ENCODE measurements around the gene TRAF2.

The TRAF2 gene

DNA sequence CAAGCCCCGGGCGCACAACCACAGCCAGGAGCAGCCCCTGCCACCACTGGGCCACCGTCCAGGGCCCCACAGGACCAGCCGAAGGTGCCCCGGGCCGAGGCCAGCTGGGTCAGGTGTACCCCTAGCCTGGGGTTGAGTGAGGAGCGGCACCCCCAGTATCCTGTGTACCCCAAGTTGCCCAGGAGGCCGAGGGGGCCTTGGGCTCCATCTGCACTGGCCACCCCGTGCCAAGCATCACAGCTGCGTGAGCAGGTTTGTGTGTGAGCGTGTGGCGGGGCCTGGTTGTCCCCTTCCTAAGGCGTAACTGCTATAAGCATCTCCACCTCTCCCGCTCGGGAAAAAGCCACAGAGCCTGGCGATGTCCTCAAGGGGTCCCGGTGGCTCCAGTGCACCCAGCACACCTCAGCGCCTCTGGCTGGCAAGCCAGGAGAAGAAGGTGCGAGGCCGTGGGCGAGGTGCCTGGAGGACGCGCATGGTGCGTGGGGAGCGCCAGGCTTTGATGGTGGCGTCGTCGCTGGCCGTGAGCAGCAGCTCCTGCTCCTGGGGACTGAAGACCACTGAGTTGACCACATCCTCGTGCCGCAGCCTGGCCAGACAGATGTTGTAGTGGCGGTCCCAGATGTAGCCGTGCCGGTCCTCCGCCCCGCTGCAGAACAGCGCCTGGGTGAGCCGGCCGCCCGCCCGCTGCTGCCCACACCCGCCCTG is 54.4 kb downstream of the TRAF2 start:
- no peak for DNase-seq

DNA sequence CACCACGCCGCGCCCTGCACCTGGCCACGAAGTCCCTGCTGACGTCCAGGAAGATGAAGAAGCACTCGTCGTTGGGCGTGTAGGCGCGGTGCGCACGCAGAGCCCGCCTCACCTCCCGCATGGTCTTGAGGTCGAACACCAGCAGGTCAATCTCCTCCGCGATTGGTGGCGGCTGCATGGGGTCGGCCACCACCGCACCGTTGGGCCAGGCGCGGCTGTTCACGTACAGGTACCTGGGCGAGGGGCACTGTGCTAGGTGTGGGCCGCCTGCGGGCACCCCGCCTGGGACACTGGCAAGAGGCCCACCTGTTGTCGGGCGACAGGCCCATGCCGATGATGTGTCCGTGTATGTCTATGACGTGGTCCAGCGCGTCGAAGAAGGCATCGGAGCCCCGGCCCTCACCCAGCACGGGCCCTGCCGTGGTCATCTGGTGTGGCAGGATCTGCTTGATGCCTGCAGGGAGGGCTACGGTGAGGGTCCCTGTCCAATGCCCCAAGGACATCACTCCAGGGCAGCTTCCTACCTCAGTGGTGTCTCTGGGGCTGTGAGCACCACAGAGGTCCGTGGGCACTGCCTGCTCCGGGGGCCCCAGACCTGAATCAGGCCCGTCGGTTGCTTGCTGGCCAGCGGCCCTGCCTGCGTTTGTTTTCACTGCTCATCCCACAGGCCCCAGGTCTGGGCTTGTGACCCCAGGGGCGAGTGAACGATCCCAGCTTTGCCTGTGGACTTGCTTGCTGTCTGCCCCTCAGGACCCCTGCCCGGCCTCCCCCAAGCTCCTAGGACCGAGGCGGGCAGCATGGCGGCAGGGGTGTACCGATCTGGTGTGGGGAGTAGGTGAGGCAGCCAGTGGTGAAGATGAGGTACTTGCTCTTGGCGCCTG is 55.2 kb downstream of the TRAF2 start:
- DNase-seq = no peak

DNA sequence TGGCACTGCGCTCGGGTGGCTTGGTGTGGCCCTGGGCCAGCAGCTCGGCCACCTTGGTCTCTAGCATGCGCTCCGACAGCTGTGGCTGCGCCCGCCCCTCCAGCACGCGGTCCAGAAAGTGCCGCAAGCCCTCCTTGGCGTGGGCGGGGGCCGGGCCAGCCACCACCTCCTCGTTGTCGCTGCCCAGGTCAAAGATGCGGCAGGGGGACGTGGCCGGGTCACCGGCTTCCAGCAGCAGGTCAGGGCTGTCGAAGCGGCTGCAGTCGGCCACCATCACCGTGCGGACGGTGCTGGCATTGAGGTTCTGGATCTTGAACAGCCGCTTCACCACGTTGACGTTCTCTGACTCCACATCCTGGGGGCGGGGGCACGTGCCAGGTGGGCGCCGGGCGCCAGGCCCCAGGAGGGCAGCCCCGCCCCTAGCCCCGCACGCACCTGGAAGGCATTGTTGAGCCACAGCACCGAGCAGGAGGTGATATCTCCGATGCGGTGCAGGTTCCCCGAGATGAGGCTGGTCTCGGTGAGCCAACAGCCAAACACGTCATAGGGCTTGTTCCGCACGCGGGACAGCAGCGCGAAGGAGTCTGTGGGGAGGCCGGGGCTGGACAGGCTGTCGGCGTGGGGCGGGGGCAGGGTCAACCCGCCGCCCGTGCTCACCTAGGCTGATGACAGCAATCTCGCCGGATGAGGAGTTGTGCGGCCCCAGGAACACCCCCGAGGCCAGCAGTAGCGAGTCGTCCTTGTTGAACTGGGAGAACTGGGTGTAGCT is 56.0 kb downstream of the TRAF2 start:
- no peak for DNase-seq

DNA sequence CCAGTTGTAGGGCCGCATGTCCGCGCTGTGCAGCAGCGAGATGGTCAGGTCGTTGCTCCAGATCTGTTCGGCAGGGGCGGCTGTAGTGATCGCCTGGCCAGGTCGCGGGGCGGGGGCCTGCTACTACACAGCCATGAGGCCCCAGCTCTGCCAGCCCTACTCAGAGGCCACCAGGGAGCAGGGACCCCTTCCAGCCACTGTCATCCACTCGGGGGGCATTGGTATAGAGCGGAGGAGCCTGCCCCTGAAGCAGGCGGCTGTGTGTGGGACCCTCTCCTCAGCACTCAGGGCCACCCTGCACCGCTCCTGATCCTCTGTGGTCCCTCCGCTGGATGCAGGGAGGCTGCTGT is 56.5 kb downstream of the TRAF2 start:
- no peak for DNase-seq

DNA sequence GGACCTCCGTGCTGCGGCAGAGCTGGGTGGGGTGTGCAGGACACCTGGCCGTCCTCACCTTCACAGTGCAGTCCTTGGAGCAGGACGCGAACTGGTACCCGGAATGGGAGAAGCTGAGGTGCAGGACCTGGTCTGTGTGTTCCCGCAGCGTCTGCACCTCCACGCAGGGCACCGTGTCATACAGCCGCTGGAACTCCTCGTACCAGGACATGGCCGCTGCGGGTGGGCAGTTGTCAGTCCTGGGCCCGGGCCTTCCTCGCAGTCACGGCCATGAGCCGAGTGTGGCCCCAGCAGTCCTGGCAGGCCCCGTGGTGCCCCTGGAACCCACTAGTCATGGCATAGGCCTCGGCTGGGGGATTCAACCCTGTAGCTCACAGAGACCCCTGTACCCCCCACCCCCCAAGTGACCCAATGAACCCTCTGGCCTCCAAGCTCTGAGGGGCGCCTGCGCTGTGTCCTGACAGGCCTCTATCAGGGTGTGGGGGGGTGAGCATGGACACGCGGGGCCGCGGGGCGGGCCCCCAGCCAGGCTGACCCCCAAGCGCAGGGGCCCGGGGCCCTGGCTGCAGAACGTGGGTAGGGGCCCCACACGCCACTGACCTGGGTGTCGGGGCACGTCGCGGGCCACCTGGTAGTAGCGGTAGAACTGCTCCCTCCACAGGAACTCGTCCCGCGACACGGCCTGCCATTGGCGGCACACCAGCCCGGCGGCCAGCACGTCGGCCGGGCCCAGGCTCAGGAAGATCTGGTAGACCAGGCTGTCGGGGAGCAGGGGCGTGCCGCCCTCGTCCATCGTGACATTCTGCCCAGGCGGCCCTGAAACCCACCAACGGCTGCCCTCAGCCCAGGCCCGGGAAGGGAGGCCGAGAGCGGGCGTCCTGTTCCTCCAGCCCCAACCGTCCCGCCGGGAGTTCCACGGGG is 57.2 kb downstream of the TRAF2 start:
- DNase-seq = peak; percentile 28

DNA sequence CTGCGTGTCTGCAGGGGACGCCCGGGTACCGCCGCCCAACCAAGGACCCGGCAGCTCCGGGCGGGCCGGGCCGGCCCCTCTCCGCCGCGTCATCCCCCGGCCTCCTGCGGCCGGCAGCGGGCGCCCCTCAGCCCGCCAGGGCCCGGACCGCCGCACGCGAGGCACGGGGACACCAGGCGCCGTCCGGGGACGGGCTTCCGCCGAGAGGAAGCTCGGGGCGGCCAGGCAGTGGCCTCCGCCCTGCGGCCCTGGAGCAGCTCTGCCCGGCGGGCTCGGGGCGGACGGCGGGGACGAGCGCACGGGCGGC is 57.8 kb downstream of the TRAF2 start:
- DNase-seq = peak; percentile 33

DNA sequence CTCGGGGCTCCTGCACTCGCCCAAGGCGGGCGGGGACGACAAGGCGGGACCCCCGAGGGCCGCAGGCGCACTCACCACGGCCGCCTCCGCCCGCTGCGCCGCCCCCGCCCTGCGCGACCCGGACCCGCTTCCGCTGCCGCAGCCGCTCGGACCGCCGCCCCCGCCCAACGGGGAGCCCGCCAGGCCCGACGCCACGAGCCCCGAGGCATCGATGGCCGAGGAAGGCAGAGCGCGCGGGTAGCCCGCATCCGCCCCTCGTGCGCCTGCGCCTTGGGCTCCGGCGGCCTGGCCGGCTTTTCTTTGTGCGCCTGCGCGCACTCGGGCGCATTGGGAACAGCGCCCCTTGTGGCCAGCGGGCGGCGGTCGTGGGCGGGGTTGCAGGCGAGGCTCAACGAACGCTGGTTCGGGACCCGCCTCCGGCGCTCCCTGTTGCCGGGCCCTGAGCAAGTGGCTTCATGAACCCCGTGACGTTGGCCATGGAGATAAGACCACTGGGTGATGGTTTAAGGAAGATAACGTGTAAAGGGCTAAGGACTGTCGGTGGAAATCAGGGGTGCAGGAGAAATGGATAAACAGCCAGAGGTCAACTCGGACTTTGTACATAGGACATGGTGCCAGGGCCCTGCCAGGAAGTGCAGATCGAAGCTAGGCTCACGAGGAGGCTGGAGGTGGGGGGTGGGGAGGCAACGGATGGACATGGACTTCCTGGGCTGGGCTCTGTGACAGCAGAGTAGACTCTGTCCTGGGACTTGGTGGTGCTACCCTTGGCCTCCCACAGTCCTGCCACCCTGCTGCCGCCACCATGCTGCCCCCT is 58.4 kb downstream of the TRAF2 start, which contains the start of the genes C8G and FBXW5:
Gene C8G (plus strand): TSS at position 725 of the 814 bp plus-strand sequence. CDS start 78 bp downstream, at position 803.
Gene FBXW5 (minus strand): TSS at position 220 of the 814 bp plus-strand sequence. CDS start 655 bp downstream, outside the sequence.
- DNase-seq = peak; percentile 94

DNA sequence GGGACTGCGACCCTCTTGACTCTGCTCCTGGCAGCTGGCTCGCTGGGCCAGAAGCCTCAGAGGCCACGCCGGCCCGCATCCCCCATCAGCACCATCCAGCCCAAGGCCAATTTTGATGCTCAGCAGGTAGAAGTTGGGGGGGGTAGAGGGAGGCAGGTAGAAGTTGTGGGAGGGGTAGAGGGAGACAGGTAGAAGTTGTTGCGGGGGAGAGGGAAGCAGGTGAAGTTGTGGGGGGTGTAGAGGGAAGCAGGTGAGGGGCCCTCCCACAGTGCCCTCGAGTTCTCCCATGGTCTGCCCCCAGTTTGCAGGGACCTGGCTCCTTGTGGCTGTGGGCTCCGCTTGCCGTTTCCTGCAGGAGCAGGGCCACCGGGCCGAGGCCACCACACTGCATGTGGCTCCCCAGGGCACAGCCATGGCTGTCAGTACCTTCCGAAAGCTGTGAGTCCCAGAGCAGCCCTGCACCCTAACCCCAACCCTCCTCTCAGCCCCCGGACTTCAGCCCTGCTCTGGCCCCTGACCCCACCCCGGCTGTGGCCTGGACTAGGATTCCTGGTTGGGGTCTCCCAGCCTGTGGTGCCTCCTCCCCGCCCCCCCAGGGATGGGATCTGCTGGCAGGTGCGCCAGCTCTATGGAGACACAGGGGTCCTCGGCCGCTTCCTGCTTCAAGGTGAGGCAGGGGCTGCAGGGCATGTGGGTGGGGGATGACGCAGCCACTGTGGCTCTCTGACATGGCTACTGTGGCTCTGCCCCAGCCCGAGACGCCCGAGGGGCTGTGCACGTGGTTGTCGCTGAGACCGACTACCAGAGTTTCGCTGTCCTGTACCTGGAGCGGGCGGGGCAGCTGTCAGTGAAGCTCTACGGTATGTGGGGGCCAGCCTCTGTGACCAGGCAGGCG is 59.3 kb downstream of the TRAF2 start:
- no peak for DNase-seq

DNA sequence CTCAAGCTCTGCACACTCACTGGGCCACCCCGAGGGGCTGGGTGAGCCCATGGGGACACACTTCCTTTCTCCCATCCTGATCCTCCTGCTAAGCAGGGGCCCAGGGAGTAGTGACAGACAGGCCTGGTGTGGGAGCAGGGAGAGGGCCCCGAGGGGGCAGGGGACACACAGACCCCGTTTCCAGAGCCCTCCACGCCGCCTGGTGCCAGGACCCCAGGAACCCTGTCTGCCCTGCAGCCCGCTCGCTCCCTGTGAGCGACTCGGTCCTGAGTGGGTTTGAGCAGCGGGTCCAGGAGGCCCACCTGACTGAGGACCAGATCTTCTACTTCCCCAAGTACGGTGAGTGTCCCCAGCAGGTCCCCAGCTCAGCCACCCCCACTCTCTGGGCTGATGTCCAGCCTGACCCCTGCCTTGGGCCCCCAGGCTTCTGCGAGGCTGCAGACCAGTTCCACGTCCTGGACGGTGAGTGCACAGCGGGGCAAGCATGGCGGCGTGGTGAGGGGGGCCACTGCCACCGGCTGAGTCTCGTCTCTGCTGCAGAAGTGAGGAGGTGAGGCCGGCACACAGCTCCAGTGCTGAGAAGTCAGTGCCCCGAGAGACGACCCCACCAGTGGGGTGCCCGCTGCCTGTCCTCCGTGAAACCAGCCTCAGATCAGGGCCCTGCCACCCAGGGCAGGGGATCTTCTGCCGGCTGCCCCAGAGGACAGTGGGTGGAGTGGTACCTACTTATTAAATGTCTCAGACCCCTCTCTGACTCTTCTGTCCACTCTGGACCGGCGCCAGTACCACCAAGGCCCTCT is 60.1 kb downstream of the TRAF2 start:
- no peak for DNase-seq

DNA sequence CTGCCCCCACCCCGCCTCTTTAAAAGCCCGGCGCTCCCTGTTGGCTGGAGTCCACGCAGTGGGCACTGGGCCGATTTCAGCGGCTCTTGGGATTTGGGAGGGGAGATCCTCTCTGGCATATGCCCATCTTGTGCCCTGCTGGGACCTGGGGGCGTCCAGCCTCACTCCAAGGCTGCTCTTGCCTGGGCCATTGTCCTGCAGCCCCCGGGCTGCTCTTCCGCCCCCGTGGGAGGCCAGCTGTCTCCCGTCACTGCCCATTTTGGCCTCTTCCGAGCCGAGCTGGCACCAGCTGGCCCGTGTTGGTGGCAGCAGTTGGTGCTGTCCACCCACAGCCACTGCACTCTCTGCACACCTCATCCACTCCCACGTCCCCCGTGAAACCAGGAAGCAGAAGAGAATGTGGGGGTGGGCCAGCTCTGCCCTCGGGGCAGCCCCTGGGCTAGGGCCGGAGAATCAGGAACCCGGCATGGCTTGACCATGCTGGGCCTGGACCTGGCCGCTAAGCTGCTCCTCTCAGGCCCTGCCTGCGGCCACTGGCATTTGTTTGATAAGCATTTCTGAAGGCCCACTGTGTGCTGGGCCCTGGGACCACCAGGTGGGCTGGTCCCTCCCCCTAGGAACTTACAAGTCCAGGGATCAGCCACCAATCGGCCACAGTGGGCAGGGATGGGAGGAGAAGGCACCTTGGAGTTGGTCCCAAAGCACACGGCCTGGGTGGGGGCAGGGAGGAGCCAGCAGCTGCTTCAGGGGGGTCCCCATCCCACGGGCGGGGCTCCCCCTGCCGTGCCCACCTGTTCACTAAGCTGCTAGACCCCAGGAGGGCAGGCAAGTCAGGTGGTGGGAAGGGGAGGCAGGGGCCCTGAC is 60.9 kb downstream of the TRAF2 start:
- DNase-seq = no peak

DNA sequence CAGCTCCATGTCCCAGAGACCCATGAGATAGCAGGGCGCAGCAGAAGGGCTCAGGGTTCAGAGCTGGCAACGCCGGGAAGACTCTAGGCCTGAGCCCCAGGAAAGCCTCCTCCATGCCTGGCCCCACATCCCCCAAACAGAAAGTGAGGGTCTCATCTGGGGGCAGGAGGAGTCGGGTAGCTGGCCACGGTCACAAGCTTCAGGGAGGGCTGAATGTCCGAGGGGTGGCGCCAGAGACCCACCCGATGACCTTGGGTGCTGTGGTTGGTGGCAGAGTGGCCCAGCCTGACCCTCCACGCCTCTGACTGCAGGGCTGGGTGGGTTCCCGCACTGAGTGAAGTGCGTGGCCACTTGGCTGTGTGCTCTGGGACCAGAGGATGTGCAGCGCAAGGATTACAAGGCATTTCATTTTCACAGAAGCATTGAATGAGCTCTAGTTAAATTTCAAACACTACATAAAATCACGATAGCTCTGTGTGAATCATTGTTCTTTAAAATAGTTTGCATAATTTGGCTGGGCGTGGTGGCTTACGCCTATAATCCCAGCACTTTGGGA is 61.7 kb downstream of the TRAF2 start:
- no peak for DNase-seq

DNA sequence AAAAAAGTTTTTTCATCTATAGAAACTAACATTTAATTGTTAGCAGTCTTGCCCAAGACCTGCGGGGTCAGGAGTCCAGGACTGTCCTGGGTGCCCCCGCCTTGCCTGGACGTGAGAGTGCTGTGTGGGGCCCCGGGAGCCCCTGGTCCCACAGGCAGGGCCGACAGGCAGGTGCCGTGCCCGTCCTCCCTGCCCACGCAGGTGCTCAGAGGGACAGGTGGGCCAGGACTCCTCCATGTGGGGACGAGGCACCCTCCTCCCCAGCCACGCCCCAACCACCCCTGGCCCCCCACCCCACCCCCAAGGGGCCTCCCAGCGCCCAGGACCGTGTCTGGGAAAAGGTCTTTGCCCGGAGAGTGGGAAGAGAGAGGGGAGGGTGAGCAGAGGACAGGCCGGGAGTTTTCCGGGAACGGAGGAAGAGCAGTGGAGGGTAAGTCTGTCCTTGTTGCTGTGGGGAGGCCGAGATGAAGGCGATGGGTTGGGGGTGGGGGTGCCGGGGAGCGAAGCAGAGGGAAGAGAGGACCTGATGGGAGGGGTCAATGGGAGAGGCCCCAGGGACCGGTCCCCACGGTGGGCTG is 63.0 kb downstream of the TRAF2 start:
- DNase-seq = no peak

DNA sequence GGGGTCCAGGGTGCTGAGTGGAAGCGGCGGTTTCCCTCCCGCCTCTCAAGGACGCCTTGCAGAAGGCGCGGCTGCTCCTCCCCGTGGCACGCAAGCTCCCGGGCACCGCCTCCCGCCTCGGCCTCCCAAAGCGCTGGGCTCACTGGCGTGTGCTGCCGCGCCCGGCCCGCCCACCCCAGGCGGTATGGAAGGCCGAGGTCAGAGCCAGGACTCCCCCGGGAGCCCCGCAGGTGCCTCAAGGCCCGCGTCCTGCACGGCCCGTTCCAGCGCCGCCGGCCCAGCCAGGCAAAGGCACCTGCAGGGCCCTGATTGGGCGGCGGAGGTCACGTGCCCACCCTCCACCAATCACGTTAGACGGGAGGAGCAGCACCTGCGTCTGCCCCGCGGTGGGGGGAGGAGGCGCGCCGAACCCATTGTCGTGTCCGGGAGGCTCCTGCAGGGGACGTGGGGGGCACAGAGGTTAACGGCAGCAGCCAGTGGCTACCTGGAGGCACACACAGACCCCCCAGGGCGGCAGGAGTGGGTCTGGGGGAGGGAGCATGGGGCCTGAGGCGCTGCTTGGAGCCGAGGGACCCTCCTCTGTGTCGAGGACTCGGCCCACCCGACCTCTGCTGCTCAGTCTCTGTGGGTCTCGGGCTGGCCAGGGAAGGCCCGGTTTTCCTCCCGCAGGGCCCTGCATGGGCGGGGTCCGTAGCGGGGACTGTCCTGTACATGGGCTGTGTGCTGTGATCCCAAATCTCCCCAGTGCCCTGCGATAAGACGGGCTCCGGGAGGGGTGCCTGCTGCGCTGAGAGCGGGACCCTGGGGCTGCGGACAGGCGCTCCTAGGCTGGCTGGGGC is 63.7 kb downstream of the TRAF2 start:
- peak; percentile 93 for DNase-seq

DNA sequence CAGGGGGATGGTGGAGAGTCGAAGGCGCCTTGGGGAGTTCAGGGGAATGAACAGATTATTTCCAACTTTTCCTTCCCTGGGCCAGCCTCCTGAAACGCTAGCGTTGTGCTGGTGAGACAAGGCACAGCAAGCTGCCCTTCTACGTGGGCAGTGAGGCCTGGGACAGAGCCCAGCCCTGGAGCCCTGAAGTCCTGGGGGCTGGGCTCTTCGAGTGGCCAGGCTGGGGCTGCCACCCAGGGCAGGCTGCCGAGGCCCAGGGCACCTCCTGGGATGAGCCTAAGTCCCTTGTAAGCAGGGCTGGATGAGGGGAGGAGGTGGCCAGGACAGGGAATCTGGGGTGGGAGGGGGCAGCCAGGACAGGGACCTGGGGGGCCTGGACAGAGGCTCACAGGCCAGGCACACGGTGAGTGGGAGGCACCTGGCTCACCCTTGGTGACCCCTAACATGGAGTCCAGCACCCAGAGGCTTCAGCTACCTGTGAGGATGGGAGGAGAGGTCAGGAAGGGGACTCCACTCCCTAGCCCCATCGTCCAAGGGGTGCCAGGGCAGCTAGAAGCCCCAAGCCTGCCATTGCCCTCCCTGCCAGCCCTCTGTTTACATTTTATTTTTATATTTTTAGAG is 64.5 kb downstream of the TRAF2 start:
- DNase-seq = no peak

DNA sequence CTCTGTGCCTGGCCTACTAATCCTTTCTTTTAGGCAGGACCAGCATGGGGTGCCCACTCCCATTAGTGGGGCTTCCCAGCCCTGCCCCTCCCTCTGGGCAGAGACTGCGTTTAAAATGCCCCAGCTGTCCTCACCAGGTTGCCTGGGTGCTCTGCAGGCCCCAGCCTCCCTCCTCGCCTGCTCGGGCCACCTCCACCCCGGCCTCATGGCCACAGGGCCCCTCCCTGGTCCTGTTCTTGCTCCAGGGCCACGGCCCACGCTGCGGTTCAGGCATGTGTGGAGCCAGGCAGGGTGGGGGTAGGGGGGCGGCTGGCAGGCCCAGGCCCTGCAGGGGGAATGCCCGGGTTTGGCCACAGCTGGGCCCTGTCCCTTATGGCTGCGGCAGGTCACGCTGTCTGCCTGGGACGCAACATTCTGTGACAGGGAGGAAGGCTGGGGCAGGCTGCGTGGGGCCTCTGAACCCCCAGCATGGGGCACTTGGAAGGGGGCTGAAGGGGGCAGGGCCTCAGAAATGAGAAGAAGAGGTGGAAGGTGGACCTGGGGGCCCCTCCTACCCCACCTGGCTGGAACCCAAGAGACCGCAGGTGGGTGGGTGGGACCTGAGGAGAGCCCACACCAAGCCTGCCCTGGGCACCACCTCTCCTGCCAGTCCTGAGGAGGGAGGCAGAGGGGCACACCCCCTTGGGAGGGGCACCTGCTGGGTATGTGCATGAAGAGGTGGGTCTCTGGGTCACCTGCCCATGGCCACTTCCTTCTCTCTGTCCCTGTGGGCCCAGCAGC is 65.4 kb downstream of the TRAF2 start, which contains the start of gene LCN12:
Gene LCN12 (plus strand): TSS at position 733 of the 780 bp plus-strand sequence. CDS start 55 bp downstream, outside the sequence.
- DNase-seq = no peak
